Stimulated activated naive CD8-positive, alpha-beta T cell treated with anti-CD3 and anti-CD28 coated beads, Interleukin-15, Interleukin-2, amounts not matched to agents 100 U/mL and 50 U/mL, for 24 hours (primary cell): ENCODE data around the gene FER1L5.

Source experiments
- ATAC-seq: fragments of 150-1000 bp; cut with Tn5 transposase; one replicate; pipeline ENCODE4 v1.10.0; 2021
- DNase-seq: peaks from one replicate; pipeline ENCODE4 v3.0.0; 2021

Gene FER1L5

DNA sequence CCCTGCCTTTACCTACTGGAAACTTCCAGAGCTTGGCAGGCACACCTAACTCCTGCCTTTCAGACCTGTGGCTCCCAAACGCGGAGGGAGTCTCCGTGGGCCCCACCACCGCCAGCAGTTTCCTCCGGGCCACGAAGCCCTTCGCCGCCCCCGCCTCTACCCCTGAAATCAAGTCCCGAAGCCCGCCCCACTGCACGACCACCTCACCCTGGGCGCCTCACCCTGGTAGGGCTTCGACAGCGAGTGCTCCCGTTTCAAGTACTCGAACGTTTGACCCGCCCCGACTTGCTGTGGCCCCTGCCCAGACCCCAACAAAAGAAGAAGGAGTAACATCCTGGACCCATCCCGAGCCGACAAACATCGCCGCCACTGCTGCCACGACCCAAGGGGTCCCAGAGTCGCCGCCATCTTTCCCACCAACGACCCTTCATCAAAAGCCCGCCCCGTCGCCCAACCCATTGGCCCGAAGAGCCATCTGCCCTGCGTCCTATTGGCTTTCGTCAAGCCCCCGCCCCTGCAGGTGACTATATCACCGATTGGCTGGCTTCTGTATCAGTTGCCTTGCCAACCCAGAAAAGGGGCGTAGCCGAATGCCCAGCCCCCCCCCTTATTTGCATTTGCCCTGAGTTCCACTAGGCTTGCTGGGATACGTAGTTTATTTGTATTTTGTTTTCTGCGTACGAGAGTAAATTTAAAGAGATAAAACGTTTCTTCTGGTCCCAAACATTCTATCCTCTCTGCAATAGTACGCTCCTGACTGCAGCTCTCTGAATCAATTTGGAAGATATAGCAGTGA lies 97.3 kb downstream of the FER1L5 start, which contains the start of gene LMAN2L:
TSS of gene LMAN2L (minus strand) at position 432 of the 796 bp plus-strand sequence. CDS start at position 408, 24 bp downstream.
- DNase-seq = peak; percentile 95
- ATAC-seq = peak; percentile 100

GRCh38 chr2:96747061-96747617 lies 104.6 kb downstream of the FER1L5 start:
- DNase-seq (no peak), ATAC-seq (no peak)

DNA sequence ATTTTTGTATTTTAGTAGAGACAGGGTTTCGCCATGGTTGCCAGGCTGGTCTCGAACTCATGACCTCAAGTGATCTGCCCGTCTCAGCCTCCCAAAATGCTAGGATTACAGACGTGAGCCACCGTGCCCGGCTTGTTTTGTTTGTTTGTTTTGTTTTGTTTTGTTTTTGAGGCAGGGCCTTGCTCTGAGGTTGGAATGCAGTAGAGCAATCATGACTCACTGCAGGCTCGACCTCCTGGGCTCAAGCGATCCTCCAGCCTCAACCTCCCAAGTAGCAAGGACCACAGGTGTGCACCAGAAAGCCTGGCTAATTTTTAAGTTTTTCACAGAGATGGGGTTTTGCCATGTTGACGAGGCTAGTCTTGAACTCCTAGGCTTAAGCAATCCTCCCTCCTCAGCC lies 109.2 kb downstream of the FER1L5 start:
- ATAC-seq (no peak), DNase-seq (no peak)

DNA sequence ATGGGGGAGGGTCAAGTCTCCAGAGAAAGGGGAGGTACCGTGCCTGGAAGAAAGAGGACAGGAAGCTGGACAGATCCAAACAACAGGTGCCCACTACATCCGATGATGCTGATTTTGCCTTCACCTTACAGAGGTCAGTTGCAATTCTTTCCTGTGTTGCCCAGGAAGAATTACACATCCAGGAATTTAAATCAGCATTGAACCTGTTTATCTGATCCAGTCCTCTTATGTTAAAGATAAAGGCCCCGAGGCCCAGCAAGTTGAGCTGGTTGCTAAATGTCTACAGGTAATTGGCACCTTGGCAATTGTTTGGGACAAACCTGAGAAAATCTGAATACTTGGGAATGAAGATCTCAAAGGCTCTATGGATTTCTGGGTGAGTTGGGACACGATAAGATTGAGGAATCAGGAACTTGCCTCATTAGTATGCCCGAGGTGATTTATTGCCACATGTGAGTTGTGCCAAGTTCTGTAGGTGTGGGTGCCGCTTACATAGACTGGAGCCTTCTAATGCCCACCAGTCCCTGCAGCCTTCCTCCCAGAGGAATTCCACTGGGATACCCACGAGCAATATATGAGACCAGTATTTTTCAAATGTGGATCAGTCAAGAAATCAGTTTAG lies 111.2 kb downstream of the FER1L5 start:
- DNase-seq = no peak
- no peak for ATAC-seq

DNA sequence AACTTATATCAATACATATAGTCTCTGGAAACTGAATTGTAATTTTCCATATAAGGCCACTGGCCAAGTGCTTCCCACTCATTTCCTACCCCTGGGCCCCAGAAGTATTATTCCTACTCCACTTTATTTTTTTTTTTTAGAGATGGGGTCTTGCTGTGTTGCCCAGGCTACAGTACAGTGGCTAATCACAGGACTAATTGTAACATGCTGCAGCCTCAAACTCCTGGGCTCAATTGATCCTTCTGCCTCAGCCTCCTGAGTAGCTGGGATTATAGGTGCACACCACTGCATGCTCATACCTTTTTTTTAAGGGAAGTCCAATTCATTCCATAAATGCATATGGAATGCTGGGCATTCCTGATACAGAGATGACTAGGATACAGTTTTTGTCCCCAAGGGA lies 111.8 kb downstream of the FER1L5 start:
- DNase-seq (no peak), ATAC-seq (no peak)
